HG02852 (cell line): ENCODE data around the gene STAU1.
"Not testable (repeated sequence)": the region's sequence is repeated elsewhere in the genome, so short reads cannot be mapped to it uniquely, and the experiment has no call there.

ENCODE experiments used
- ATAC-seq: cut with Tn5 transposase; IDR thresholded peaks from one replicate; pipeline ENCODE4 v1.9.1; 2021; ENCODE audit warnings: mild to moderate bottlenecking, moderate library complexity; ENCODE audit not compliant: unreplicated experiment

Gene STAU1

DNA sequence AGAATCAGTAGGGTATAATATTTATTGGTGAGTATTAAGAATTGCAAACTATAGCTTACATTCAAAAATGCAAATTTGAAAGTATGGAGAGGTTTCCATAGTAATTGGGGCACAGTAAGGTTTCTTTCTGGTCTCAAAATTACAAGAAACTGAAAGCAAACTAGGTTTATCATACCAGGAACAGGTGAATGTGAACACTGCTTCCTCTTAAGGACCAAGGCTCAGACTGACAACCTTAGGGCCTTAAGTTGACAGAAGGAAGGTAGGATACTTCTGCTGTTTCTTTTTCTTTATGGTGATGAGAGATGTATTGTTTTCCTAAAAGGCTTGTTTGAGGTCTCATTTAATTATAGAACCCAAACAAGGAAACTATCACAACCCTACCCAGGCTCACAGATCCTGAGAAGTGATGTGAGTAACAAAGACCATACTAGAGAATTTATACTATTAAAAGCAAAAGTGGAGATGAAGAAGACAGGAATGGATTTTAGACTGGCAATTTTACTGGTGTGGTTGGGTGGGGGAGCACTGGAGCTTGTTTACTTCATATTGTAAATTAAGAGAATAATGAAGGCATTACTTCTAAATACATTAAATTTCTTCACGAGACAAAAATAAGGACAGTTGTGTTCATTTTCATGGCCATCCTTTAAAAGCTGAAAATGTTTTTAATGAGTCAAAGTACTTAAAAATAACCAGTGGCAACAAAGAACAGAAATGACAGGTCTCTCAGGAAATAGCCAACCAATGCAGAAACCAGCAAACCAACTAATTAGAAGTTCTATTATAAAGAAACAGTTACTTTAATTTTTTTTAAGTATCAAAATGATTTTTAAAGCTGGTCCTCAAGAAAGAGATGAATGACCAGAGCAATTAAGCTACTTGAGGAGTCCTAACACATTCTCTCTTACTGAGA, 21.3 kb downstream of the STAU1 start:
- peak; percentile 42 for ATAC-seq

DNA sequence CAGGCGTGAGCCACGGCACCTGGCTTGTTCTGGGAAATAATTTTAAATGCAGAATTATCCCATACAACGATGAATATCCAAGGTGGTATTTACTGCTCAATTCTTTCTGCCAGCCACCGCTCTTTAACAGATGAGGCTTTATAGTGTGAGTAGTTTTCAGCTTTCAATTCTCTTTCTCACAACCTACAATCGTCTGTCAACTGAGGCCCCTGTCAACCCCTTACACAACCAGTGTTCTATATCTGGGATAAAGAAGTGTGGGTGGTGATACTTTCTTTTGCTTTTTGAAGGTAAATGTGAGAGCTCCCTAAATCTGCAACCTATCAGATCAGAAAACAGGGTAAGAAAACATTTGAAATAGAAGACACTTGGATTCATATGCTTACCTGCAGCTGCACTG, 22.5 kb downstream of the STAU1 start:
- ATAC-seq: no peak

- no peak for ATAC-seq
Observed at GRCh38 chr20:49163696-49164095, 24.4 kb downstream of the STAU1 start.

DNA sequence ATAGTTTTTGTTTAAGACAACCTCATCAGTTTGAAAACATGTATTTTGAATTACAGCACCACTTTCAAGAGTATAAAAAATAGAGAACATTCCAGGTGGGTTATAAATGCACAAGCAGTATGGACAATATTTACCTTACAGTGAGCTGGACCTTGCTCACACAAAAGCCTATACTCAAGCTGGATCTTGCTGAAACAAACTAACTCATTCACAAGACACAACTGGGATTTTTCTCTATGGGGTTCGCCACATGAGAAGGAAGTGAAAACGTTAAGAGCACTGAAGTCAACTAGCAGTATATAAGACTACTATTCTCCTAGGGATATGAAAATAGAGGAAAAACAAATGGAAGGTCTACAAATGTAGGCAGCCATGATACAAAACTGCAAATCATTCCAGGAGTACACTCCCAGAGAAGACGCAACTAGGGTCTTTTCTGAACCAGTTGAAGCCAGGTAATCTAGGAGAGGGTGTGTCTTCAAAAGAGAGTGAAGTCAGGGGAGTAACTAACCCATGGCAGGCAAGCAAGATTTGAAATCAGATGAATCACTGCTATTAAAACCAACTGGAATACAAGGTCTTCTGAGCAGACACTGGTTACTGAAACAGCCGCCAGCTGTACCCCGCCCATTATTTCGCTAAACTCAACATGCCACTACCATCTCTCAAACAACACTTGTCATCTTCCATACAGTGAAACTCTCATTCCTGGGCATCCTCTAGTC, 26.5 kb downstream of the STAU1 start:
- no peak for ATAC-seq

DNA sequence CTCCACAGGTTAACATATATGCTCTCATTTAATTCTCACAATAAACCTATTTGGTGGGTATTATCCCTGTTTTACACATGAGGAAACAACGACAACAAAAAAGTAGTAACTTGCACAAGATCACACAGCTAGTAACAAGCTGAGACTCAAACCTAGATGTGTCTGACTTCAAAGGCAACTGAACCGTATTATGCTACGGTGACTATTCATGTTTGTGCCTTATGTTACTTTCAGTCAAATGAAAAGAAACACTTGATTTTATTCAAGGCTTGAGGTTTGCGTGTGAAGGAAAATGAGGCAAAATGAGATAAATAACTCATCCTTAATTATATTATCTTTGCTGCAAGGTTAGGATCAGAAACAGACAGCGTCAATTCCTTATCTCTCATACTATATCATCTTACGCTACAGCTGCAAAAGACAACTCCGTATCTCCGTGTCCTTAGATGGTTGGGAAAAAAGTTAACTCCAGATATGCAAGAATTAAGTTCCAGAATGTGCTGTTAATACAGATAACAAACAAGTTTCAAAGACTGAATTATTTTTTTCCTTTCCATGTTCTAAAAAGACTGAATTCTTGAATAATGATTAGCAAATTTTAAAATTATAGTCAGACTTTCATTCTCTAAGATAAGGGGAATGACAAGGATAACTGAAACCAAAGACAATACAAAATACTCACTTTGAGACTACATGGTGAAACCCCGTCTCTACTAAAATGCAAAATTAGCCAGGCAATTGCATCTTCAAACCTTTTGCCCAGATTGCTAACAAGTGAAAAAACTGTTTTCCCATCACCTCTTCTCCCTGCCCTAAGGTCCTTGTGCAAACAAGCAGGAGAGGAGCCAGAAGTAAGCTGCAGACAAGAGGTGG, 27.8 kb downstream of the STAU1 start:
- no peak for ATAC-seq

- no peak for ATAC-seq
Observed at GRCh38 chr20:49157146-49157545, 31.0 kb downstream of the STAU1 start.

DNA sequence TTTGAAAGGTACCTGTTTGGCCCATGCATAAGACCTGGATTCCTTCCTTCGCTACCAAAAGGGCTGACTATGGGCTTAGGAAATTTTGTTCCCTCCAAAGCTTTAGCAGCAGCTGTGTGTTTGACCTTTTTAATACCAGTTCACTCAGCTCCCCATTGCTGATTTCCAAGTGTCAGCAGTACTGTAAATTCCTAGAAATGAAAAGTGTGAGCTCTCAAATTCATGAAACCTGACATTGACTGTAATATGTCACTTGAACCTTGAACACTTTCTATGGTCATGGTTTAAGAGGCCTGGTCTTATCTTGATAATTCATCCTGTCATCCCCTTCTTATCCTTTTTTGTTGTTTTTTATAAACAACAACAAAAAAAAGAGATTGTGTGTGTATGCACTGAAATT, 31.7 kb downstream of the STAU1 start:
- no peak for ATAC-seq

DNA sequence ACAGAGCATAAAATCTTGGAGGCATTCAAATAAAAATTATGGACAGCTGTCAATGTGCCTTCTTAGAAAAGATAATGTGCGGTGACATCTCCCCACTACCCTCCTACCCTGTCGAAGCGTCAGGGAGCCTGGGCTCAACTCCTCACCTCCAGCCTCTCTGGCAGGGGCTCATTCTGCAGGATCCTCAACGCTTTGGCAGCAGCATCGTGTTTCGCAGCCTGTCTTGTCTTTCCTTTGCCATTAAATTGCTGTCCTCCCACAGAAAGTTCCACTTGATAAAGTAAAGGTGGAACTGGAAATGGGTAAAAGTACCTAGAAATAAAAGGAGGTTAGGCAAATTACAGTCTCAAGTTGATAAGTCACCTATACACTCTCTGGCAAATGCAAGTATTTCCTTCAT, 36.7 kb downstream of the STAU1 start:
- ATAC-seq: no peak

GRCh38 chr20:49149281-49150045, 38.7 kb downstream of the STAU1 start:
- ATAC-seq: no peak

GRCh38 chr20:49148601-49149000, 39.5 kb downstream of the STAU1 start:
- no peak for ATAC-seq

- ATAC-seq: no peak
Observed at GRCh38 chr20:49147296-49147695, 40.8 kb downstream of the STAU1 start.

DNA sequence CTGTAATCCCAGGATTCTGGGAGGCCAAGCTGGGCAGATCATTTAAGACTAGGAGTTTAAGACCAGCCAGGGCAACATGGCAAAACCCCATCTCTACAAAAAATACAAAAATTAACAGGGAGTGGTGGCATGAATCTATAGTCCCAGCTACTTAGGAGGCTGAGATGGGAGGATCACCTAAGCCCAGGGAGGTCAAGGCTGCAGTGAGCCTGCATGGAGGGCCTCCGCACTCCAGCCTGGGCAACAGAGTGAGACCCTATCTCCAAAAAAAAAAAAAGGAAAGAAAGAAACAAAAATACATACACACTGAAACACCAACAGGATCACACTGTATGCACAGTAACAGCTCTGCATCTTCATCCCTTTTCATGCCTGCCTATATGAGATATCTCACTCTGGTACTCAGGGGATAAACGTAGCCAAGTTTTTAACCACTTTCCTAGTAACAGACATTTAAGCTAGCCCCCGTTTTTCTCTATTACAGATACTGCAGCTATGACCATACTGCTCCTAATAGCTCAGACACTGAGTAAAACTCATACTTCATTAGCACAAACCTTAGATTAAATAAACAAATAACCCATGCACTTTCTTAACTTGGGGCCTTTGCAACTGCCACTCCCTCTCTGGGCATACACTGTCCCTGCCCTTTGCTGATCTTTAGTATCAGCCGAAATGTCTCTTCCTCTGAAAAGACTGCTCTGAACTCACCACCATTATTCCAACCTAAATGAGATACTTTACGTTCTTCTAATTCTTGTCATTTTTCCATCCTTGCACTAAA, 41.5 kb downstream of the STAU1 start:
- ATAC-seq: no peak

DNA sequence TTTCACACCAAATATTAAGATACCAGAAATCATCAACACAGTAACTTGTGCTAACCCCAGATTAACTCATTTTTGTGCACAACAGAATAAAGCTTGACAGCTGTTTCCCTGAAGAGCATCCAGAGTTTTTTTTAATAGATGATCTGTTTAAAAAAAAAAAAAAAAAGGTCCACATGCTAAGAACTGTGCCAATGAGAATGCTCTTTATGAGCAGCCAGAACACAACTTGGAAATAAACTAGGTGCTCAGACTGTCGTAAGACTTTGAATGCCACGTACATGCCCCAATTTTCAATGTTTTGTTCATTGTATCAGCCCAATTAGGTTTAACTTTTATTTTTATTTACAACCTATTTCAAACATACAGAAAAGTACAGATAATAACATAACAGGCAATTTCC, 47.3 kb downstream of the STAU1 start:
- ATAC-seq: no peak

- no peak for ATAC-seq
Observed at GRCh38 chr20:49140411-49140810, 47.7 kb downstream of the STAU1 start.

- ATAC-seq: no peak
Observed at GRCh38 chr20:49138431-49138830, 49.7 kb downstream of the STAU1 start.

- ATAC-seq: no peak
Observed at GRCh38 chr20:49136817-49137571, 51.1 kb downstream of the STAU1 start.

DNA sequence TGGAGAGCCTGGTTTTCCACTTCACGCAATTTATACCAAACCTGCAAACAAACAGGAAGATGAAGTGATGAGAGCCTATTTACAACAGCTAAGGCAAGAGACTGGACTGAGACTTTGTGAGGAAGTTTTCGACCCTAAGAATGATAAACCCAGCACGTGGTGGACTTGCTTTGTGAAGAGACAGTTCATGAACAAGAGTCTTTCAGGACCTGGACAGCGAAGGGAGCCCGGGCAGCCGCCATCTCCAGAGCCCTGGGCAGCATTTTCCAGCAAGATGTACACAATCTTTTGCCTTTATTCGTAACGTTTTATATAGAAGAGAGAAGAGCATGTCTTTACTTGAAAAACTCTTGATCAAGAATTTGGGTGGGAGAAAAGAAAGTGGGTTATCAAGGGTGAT, 53.3 kb downstream of the STAU1 start:
- not testable (repeated sequence) for ATAC-seq

DNA sequence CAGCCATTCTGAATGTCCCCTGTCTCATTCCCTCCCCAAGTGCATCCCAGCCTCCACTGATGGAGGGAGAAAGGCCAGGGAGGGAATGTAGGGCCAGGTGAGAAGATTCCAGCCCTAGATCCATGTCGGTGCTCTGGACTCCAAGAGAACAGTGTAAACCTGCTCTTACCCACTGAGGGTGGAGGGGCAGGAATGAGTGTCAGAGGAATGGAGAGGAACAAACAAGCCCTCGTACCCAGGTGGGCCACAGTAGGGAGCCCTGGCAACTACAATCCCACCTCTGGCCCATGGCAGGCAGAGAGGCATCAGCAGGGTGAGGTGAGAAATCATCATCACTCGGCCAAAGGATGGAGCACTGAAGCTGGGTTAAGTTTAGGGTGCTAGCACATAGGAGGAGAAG, 54.6 kb downstream of the STAU1 start:
- no peak for ATAC-seq

DNA sequence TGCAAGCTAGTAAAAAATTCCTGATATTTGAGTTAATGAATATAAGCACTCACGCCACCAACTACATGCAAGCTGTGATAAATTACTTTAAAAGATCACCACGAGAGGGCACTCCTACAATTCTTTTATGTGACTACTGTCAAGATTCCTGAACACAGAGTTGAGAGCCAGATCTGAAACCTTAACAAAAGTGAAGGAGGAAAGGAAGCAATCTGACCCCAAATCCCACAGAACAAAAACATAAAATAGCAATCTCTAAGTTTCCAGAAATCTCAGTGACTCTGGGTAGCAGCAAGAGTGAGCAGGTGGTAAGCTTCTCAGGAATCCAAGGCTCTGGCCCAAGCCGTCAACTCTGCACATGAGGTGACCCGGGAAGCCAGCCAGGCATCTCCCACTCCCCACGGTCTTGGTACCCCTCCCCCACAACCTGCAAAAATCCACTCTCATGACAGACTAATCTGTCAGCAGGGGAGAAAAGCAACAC, 55.1 kb downstream of the STAU1 start:
- no peak for ATAC-seq
